KBM-7 (cell line): ENCODE measurements around the gene ACOX3.
A peak's percentile ranks its signal among the peaks of the same experiment; 100 is the strongest.
"Not testable (repeated sequence)": the region's sequence is repeated elsewhere in the genome, so short reads cannot be mapped to it uniquely, and the experiment has no call there.

Experiments used
- DNase-seq: peaks from one replicate; pipeline ENCODE4 v3.0.0-alpha.2; 2015
- in situ Hi-C: fragments of 300-500 bp; cut with MboI; formaldehyde crosslinking; loops from 2 replicates; pipeline ENCODE4 v1.14.3; 2020; ENCODE audit warnings: low sequenced_read_pairs, low pct_unique_long_range_greater_than_20kb, mixed read lengths

ACOX3 gene

DNA sequence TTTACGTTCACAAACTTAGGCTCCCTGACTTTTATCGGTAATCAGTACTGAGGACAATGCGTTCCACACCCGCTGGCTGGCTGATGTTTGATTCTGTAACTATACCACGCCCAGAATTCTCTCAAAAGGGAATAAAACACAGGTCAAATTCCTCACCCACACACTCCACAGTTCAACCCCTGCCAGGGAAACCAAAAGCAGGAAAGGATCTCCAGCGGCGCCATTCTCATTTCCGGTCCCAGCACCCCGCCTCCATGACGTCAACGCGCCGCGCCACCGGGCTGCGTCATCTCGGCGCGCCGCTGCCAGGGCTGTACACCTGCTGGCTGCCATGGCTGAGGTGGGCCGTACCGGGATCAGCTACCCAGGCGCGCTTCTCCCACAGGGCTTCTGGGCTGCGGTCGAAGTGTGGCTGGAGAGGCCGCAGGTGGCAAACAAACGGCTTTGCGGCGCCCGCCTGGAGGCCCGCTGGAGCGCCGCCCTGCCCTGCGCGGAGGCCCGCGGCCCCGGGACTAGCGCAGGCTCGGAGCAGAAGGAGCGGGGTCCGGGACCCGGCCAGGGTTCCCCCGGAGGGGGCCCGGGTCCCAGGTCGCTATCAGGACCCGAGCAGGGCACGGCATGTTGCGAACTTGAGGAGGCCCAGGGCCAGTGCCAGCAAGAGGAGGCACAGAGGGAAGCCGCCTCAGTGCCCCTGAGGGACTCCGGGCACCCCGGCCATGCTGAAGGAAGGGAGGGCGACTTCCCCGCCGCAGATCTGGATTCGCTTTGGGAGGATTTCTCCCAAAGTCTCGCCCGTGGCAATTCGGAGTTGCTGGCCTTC, at the start of gene ACOX3, which contains the start of gene TRMT44:
TSS of gene ACOX3 (minus strand) at position 232 of the 820 bp plus-strand sequence. CDS start 24,202 bp downstream, outside the sequence.
TSS of gene TRMT44 (plus strand) at position 286 of the 820 bp plus-strand sequence. CDS start at position 332, 46 bp downstream.
- peak; percentile 96 for DNase-seq
- in situ Hi-C loops: no loop called here

DNA sequence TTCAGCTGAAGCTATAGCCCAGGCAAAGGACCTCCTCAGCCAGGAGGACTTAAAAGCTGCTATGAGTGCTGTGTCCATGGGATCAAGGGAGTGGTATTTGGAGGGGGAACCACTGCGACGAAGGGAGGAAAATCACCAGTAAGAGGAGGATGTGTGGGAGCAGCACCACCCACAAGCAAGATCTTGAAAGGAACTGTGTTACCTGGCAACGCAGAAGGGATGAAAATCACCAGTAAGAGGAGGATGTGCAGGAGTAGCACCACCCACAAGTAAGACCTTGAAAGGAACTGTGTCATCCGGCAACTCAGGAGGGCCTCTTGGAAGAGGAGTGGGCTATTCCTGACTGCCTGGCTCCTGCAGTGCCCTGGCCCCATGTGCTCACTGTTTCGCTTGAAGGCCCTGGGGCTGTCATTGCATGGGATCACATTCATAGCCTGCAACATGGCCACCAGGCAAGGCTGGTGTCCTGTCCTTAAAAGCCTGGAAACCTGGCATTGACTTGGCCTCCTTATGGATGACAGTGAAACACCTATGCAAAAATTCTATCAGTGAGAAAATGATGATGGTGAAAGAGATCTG, 48.4 kb upstream of the ACOX3 start:
- in situ Hi-C loops: no loop called here
- no peak for DNase-seq

DNA sequence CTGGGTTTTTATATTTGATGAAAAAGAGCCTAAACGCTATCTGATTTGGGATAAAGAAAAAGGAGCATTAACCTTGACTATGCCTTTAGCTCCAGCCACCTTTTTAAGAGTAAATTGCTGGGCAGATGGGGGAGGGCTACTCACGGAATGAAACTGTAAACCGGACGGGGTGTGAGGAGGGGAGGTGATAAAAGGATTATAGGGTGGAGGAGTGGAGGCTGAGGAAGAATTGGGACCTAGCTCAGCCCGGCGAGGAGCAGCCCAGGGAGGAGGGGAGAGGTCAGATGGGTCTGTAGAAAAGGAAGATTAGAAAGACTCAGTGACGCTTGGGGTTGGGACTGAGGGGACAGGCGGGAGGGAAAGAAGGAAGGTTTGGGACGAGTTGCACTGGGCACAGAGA, 46.1 kb upstream of the ACOX3 start:
- DNase-seq, in situ Hi-C loops: not testable (repeated sequence)

DNA sequence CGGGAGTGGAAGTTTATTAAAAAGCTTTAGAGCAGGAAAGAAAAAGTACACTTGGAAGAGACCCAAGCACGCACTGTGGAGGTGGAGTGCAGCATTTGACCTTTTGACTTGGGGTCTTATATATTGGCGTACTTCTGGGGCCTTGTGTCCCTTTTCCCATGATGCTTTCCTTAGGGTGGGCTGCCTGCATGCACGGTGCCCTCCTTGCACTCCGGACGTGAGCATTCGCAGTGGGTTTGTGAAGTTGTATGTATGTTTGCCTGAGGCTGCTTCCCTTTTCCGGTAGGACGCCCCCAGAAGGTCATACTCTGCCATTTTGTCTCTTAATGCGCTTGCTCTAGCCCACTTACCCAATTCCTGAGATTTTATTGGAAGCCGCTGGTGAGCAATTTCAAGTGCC, 39.7 kb upstream of the ACOX3 start:
- no peak for DNase-seq
- in situ Hi-C loops: no loop called here

DNA sequence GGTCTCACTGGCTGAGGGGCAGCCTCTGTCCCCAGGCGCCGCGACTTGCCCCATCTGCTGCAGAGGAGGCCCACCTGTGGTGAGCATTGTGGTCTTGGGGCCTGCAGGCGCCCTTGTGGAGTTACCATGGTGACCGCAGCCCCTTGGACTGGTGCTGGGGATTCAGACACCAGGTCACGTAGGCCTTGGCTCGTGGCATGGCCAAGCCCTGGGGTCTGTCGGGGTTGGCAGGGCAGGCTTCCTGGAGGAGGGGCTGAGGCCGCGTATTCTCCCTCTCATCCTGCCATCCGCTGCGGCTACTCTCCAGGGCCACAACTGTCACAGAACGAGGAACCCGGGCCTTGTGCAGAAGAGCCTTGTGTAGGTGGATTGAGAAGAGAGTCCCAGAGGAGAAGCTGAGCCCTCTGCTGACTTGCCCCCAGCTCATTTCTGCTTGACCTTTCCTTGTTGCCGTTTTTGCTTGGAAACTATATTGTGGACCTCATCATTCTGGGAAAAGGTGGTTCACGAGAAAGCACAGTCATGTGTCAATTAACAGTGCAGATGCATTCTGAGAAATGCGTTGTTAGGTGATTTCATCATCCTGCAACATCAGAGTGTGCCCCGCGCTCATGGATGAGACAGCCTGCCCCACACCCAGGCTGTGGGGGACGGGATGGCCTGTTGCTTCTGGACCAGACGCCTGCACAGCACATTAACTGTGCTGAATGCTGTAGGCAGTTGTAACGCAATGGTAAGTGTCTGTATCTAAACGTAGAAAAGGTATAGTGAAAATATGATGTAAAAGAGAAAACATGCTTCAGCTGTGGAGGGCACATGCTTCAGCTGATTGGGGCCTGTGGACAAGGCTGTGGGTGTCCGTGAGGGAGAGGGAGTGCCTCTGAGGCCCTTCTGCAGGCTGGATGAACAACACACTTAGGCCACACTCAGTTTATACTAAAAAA, 38.5 kb upstream of the ACOX3 start:
- no peak for DNase-seq
- in situ Hi-C loops: no loop called here

DNA sequence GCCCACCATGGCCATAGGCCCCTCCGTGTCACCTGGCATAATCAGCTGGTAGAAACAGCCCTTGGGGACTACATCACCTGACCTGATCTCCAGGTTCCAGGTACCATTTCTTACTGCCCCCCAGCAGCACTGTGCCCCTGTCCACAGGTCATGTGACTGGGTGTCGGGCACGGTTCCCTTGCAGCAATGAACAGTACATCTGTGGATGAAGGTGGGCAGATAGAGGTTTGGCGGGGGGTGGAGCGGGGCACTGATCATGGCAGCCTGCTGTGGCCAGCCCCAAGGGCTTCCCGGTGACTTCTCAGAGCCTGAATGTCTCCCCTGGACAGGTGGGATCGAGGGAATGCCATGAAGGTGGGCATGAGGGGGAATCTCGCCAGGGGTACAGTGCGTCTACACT, 37.8 kb upstream of the ACOX3 start:
- no peak for DNase-seq
- in situ Hi-C loops: no loop called here

DNA sequence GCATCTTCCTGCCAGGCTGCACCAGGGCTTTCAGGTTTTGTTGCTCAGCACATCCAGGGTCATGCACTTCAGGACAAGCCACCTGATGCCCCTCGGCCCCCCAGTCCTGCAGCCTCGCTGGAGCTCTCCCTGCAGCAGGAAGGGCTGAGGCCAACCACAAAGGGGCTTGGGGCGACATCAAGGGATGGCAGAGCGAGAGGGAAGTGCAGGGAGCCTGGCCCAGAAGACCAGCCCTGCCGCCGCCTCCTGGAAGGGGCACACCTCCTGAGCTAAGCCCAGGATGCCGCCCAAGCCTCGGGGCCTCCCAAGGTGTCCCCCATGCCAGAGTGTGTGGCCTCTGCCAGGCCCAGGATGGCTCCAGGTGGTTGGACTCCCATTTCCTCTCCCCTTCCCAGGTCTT, 37.2 kb upstream of the ACOX3 start:
- no peak for DNase-seq
- in situ Hi-C loops: no loop called here

DNA sequence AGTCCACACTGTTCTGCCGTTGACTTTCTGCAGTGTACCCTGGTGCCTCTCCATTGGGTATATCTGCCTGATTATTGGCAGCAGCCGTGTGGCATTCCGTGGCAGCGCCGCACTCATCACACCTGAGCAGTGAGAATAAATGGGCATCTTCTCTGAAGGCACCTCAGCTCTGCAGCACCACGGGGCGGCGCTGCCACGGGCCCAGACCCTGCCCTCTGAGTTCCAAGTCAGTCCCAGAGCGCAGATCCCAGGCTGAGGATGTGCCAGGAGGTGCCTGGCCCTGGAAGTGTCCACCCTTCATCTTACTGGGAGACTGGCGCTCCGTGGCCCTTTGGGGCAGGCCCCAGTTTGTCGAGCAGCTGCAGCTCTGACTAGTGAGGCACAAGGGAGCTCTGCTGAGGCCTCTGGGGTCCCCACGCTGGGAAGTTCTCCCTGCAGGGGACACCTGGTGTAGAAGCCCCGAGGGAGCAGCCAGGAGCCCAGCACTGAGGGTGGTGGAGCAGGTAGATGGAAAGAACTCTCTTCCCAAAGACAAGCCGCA, 36.6 kb upstream of the ACOX3 start:
- in situ Hi-C loops: no loop called here
- DNase-seq: no peak

DNA sequence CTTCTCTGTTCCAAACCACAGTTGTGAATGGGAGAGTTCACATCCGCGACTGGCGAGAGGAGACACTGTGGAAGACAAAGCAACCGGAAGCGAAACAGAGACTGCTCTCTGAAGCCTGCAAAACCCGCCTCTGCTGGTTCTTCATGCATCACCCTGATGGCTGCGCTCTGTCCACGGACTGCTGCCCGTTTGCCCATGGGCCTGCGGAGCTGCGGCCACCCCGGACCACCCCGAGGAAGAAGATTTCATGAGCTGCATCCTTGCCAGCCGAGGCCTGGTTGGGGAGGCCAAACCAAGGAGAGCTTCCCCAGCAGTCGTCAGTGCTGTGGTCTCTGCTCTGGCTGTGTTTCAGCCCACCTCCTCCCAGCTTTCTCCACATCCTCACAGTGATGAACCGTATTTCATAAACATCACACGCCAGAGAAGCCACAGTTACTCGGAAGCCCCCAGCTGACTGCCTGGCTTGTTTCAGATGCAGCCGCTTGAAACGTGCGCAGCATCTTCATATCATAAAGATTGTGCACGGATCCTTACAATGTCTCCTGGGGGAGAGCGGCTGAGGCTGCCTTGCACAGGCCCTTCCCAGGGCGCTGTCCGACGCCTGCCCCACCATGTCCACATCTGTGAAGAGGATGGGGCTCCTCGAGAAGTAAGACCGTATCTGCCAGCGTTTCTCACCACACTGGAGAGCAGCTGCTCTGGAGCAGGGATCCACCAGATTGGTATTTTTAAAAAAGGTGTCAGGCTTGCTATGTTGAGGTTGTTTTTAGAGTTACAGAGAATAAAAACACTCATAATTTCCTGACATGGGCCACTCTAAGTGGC, 35.4 kb upstream of the ACOX3 start:
- in situ Hi-C loops: no loop called here
- DNase-seq: no peak

DNA sequence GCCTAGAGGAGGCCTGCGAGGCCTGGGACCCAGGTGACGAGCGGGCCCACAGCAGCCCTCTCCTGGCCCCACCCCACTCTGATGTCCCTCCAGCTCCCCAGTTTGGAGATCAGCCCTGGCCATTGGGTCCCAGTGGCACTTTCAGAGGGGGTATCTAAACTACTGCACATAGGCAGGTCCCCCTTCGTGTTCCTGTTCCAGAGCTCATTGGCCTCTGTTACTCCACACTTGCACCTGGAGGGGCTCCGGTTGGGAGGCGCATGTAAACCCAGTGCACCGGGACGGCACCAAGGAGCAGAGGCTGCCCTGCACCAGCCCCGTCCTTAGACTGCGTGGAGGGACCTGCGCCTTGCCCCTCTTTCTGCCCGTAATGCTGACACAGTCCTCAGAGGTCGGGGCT, 34.3 kb upstream of the ACOX3 start:
- in situ Hi-C loops: no loop called here
- DNase-seq: no peak

DNA sequence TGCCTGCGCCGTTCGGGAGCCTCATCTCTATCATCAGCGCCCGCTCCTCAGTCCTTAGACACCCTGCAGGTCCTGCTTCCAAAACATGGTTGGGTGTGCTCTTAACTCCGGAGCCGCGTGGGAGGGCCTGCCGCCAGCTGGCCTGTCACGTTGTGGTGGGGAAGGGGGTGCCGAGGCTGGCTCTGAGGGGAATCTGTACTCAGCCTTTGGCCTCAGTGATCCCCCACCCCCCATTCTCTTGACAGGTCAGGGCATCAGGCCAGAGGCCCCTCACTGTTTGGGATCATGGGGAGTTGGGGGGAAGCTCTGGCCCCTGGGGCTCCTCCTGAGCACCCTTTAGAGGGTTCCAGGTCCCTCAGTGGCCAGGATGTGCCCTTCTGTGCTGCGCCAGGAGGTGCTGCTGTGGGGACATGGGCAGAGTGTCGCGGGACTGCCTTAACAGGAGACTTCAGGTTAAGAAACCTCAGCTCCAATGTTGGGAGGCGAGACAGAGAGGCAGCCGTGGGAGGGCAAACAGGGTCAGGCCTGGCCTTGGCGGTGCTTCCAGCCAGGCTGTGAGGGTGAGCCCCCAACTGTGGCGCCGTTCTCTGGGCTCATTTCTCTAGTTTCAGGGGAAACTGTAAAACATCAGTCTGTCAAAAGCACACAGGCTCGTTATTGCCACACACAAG, 33.5 kb upstream of the ACOX3 start:
- DNase-seq: no peak
- in situ Hi-C loops: no loop called here

DNA sequence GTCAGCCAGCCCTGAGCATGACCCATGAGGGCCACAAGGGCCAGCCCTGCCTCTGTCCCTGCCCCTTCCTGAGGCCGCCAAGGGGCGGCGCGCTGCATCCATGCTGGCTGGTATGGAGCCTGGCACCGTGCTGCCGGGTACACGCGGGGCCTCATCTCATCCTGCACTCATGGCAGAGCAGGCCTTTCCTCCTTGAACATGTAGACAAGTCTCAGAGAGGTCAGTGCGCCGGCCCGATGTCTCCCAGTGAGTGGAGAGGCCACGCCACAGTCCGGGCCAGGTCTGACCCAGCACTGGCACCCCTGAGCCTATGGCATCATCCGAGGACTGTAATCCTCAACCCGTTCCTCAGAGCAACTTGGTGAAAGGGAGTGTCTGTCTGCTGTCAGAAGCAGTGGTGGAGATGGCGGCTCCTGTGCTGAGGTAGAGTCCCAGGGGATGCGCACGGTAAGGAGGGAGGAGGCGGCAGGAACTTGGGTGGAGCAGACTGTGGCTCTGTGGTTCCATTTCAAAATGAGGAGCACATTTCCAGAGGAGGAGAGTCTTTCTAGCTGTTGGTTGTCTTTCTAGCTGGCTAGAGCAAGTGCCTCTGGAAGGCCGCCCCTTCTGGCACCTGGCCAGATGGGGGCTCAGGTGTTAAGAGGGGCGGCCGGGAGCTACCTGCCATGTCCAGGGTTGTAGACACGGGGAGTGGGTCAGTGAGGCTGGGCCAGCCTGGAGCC, 32.8 kb upstream of the ACOX3 start:
- DNase-seq: no peak
- in situ Hi-C loops: no loop called here

DNA sequence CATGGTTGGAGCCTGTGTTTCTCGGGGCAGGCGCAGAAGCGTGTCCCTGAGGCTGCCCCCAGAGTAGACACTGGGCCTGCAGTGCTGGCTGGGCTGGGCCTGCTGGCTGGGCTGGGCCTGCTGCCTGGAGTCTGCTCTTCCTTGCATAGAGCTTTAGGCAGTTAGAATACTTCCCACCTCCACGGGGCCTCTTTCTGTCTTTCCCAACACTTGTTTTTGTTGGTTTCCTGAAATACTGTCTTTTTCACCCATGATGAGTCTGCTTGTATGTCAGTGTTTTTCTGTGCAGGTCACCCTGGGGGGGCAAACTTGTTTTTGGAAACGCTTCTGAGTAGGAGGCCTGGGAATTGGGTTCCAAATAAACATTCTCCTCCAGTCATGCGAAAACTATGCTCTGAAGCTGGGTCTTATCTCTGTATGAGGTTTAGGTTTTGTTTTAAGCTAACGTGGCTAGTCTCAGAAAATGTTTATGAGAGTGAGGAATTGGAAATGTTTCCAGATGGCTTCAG, 32.2 kb upstream of the ACOX3 start:
- no peak for DNase-seq
- in situ Hi-C loops: no loop called here

DNA sequence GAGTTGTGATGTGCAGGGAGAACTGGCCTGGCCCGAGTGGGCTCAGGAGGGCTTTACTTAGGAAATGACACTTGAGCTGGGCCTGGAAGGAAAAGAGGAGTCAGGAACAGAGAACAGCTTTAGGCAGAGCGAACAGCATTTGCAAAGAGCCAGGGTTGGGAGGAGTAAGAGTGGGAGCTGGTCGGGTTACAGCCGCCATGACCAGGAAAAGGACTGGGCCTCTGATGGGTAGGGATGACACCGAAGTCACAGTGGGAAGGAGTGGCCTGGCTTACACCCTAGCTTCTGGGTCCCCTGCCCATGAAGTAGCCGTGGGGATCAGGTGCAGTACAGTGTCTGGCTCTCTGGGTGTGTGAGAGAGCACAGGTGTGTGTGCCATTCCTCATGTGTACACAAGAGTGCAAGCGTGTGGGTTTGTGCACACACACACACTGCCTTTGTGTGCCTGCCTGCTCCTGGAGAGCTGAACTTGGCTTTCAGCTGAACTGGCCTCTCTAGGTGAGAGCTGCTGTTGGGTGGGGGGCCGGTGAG, 31.7 kb upstream of the ACOX3 start:
- in situ Hi-C loops: no loop called here

DNA sequence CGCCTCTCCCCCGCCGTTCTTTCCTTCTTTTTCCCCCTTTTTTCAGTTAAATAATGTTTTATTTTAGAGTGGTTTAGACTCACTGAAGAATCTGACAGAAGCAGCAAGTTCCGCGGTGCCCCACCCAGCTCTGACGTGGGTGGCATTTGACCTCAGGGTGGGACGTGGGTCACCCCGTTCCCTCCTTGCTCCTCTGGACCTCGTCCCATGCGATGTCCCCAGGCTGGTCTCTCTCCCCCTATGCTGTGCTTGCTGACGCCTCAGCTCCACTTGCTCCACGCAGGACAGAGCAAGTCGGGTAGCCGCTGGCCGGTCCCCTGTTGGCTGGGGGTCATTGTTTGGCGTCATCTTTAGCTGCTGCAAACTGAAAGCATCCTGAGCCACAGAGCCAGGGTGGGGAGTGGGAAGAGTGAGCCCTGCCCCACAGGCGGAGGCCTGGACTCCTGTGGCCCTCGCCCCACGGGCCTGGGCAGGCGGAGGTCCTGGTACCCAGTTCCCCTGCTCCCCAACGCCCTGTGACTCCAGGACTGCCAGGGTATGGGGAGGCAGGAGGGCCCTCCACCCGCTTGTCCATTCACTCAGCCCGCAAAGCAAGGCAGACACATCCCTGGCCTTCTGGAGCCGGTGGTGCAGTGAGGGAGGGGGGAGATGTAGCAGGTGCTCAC, 30.8 kb upstream of the ACOX3 start:
- DNase-seq: no peak
- in situ Hi-C loops: no loop called here

More for the DNA sequence above, 31.7 kb upstream of the ACOX3 start:
- no peak for DNase-seq

DNA sequence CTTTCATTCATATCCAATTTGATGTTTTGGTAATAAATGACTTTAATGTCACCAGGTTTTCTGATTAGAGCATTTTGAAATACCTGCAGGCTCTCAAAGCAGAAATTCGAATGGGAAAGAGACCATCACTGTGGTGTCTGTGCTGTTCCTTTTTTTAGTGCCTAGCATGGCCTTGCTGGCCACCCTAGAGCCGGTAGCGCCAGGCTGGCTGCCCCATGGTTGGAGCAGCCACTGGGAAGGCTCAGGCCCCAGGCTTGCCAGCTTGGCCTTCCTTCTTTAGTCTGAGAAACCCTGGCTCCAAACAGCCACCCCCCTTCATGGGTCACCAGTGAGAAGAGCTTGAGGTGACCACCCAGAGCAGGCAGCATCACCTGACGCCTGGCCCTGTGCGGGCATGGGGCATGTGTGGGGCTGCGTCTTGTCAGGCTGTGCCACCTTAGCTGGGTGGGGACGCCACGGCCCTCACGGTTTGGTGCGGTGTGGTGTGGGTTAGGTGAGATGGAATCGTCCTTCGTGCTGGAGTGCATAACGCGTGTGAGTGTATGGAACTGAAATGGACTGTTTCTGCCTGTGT, 30.0 kb upstream of the ACOX3 start:
- no peak for DNase-seq
- in situ Hi-C loops: no loop called here
